Large intestine (tissue), 3 donors: Measurements from ENCODE around the gene CLRN1. TPM values are rescaled to one million over a fixed set of nuclear protein-coding genes. Genes with fewer than 3 reads are reported as not detected.

ENCODE experiments used
- DNase-seq, 2 donors: peaks; one replicate each; pipeline versions ENCODE4 v3.0.0 to v3.0.0-alpha.2; 2013
- H3K27ac ChIP-seq: one replicate; pipeline ENCODE4 v1.5.1; 2013; ENCODE audit warnings: low read length
- H3K27me3 ChIP-seq: 2 replicates; pipeline ENCODE4 v1.6.1; 2013; ENCODE audit warnings: low read length; ENCODE audit not compliant: control insufficient read depth, insufficient read depth
- H3K36me3 ChIP-seq: 2 replicates; pipeline ENCODE4 v1.6.1; 2013; ENCODE audit warnings: low read length; ENCODE audit not compliant: control insufficient read depth, insufficient read depth
- H3K4me1 ChIP-seq: one replicate; pipeline ENCODE4 v1.6.1; 2013; ENCODE audit warnings: low read length; ENCODE audit not compliant: control insufficient read depth, insufficient read depth
- H3K4me3 ChIP-seq: one replicate; pipeline ENCODE4 v1.5.1; 2013; ENCODE audit warnings: low read length
- H3K9me3 ChIP-seq: one replicate; pipeline ENCODE4 v1.6.1; 2013; ENCODE audit warnings: mild to moderate bottlenecking, low read depth, low read length, moderate library complexity; ENCODE audit not compliant: control insufficient read depth
- WGBS: methylation state at CpG from one replicate; pipeline ENCODE4 v1.1.5; 2013; ENCODE audit warnings: low lambda C conversion rate; ENCODE audit not compliant: insufficient coverage; 5-methylcytosine and 5-hydroxymethylcytosine counted together
- polyA plus RNA-seq: library from polyadenylated mRNA; unstranded; fragments of 120-200 nt; gene quantifications from one replicate; pipeline ENCODE4 v1.2.1, GENCODE V29; 2013

CLRN1 gene
- polyA plus RNA-seq, 1 donor: 8.7 TPM

- Histone ChIP-seq H3K27ac (no peak overlapping the region), H3K4me1 (peaks cover 6% of the 10 kb centered on the region), H3K36me3 (no peaks in the 10 kb centered on the region), H3K4me3 (no peak overlapping the region), H3K9me3 (no peaks in the 10 kb centered on the region), H3K27me3 (no peaks in the 10 kb centered on the region)
- DNase-seq: no peak
- 94% methylated on average over 4 of the region's 4 CpGs for WGBS
Measured at GRCh38 chr3:150978566-150979148, 6.1 kb upstream of the CLRN1 start.

GRCh38 chr3:150975992-150976368 is 3.5 kb upstream of the CLRN1 start:
- Histone ChIP-seq H3K36me3 (no peaks in the 10 kb centered on the region), H3K27ac (no peak overlapping the region), H3K4me1 (peaks cover 16% of the 10 kb centered on the region), H3K4me3 (no peak overlapping the region), H3K27me3 (no peaks in the 10 kb centered on the region), H3K9me3 (no peaks in the 10 kb centered on the region)
- no CpG with 5 or more reads among the region's 3 CpGs for WGBS
- no peak for DNase-seq

- Histone ChIP-seq H3K27me3 (no peaks in the 10 kb centered on the region), H3K36me3 (no peaks in the 10 kb centered on the region), H3K27ac (no peak overlapping the region), H3K4me1 (peaks cover 16% of the 10 kb centered on the region), H3K4me3 (no peak overlapping the region), H3K9me3 (no peaks in the 10 kb centered on the region)
- no CpG with 5 or more reads among the region's 7 CpGs for WGBS
- no peak for DNase-seq
Measured at GRCh38 chr3:150975086-150975991, 2.8 kb upstream of the CLRN1 start.

GRCh38 chr3:150970665-150971324 is 1.7 kb downstream of the CLRN1 start:
- peaks cover 16% of the 10 kb centered on the region for H3K4me1 ChIP-seq
- no peaks in the 10 kb centered on the region for H3K27me3 ChIP-seq
- 67% methylated on average over 6 of the region's 6 CpGs for WGBS
- H3K4me3 ChIP-seq: peak overlapping the region; percentile 39
- H3K36me3 ChIP-seq: no peaks in the 10 kb centered on the region
- H3K9me3 ChIP-seq: no peaks in the 10 kb centered on the region
- H3K27ac ChIP-seq: no peak overlapping the region
- DNase-seq: no peak

- 100% methylated on average over 2 of the region's 4 CpGs for WGBS
- no peaks in the 10 kb centered on the region for H3K36me3 ChIP-seq
- no peak overlapping the region for H3K27ac ChIP-seq
- peaks cover 10% of the 10 kb centered on the region for H3K4me1 ChIP-seq
- H3K9me3 ChIP-seq: no peaks in the 10 kb centered on the region
- no peak for DNase-seq
- H3K27me3 ChIP-seq: no peaks in the 10 kb centered on the region
- no peak overlapping the region for H3K4me3 ChIP-seq
Measured at GRCh38 chr3:150968341-150969035, 4.0 kb downstream of the CLRN1 start.

GRCh38 chr3:150965436-150965835 is 7.1 kb downstream of the CLRN1 start:
- Histone ChIP-seq H3K9me3 (no peaks in the 10 kb centered on the region), H3K4me3 (no peak overlapping the region), H3K36me3 (no peaks in the 10 kb centered on the region), H3K27me3 (no peaks in the 10 kb centered on the region), H3K4me1 (no peaks in the 10 kb centered on the region), H3K27ac (no peak overlapping the region)
- 100% methylated on average over 1 of the region's 2 CpGs for WGBS
- no peak for DNase-seq

DNA sequence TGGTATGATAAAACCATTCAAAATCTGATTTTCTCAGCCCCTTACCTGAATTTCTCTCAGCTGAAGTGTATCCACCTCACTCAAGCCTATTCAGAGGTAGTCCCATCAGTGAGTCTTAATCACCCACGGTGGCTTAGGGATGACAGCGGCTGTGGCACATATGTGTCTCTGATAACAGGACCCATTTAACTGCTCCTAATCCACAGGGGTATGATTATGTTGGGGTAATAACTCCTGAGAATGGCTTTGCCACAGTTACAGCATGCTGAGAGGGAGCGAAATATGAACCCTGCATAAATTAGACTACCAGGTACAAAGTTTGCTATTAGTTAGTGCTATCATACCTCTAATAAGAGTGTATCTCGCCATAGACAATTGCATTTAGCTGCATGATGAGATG is 10.6 kb downstream of the CLRN1 start:
- Histone ChIP-seq H3K4me3 (no peak overlapping the region), H3K4me1 (no peaks in the 10 kb centered on the region), H3K27me3 (no peaks in the 10 kb centered on the region), H3K9me3 (no peaks in the 10 kb centered on the region), H3K27ac (no peak overlapping the region), H3K36me3 (no peaks in the 10 kb centered on the region)
- no peak for DNase-seq
- WGBS: no CpG with 5 or more reads among the region's 4 CpGs

GRCh38 chr3:150960708-150961684 is 11.5 kb downstream of the CLRN1 start:
- H3K4me3 ChIP-seq: no peak overlapping the region
- H3K27ac ChIP-seq: no peak overlapping the region
- no peaks in the 10 kb centered on the region for H3K27me3 ChIP-seq
- no peaks in the 10 kb centered on the region for H3K4me1 ChIP-seq
- no peaks in the 10 kb centered on the region for H3K36me3 ChIP-seq
- no peak for DNase-seq
- H3K9me3 ChIP-seq: no peaks in the 10 kb centered on the region
- no CpG with 5 or more reads among the region's 5 CpGs for WGBS

GRCh38 chr3:150958683-150959082 is 13.8 kb downstream of the CLRN1 start:
- Histone ChIP-seq H3K4me1 (no peaks in the 10 kb centered on the region), H3K4me3 (no peak overlapping the region), H3K27ac (no peak overlapping the region), H3K36me3 (no peaks in the 10 kb centered on the region), H3K9me3 (no peaks in the 10 kb centered on the region), H3K27me3 (no peaks in the 10 kb centered on the region)
- WGBS: no CpG with 5 or more reads among the region's 3 CpGs
- DNase-seq: no peak
